NK-92 (cell line): ENCODE results near the gene PPY.
"Not testable (repeated sequence)": the region's sequence is repeated elsewhere in the genome, so short reads cannot be mapped to it uniquely, and the experiment has no call there.

Experiments
- DNase-seq: peaks from one replicate; lab custom pipeline; 2025; ENCODE audit not compliant: unreplicated experiment; lab: John Stamatoyannopoulos, UW

The PPY gene

DNA sequence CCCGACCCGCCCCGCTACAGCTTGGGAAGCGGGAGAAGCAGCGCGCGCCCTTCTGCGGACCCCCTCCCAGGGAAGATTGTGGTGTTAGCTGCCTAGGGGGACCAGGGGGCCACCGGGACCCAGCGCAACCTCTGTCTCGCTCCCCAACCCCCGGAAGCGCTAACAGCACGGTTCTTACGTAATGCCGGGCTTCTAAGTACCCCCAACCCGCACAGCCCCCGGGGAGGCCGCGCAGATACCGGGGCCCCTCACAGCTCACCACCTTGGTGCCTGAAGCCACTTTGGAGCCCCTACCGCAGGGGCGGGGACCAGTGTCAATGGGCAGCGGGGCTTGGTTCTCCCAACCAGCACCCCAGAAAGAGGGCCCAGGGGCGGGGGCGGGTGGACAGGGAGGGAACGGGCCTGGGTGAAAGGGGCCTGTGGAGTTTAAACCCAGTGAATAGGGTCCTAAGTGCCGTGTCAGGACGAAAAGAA is 35.3 kb downstream of the PPY start:
- no peak for DNase-seq

DNA sequence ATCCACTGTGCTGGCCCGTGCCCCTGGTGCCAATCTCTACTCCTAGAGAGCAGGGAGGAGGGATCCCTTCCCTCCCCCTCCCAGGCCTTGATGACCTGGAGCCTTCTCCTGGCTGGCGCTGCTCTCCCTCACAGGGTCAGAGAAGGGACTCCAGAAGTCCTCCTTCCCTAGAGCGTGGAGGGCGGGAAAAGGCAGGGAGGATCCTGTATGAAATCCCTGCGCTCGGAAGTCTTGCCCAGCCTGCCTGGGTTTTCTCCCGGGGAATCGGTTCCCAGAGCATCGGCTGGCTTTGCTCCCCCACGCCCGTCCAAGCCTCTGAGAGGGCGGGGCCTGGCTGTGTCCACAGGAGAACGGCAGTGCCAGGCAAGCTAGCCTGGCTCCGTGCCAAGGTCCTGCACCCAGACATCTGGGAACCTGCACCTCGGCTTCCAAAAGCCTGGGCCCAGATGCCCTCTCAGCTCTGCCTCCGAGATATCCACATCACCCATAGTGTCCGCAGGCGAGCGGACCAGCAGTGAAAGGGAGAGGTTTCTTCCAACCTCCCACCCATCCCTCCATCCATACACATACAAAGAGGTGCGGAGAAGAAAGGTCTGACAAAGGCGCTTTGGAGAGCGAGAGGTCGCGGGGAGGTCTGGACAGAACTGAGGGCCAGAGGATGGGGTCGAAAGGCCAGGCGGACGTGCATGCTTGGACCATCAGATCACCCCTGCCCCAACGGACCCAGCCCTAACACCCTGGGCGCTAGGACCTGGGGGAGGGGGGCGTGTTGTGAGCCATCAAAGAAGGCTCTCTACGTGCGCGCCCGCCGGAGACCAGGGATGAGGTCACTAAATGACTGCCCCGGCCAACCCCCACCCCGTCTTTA is 36.1 kb downstream of the PPY start:
- DNase-seq, result no peak

DNA sequence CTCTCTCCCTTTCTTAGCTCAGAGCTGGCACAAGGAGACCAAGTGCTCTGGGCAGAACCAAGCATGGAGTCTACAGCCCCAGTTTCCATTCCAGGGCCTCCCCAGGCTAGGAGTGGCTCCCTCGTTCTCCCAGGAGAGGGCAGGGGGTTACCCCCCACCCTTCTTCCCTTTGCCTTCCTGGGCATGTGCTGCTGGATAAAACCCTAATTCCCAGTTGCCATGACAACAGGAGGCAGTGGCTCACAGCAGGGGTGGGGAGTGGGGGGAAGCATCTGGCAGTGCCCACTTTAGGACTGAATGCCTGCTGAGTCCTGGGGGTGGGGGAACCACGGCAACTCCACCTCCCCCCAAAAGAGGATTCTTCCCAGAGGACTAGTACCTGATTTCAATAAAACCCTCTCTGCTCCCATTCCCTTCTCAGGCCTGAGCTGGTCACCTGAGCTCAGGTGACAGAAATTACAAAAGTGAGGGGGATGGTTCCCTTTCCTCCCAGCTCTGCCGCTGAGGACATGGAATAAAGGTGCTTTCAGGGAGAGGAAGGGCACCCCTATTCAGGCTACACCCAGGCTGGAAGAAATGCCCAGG is 36.8 kb downstream of the PPY start:
- no peak for DNase-seq

DNA sequence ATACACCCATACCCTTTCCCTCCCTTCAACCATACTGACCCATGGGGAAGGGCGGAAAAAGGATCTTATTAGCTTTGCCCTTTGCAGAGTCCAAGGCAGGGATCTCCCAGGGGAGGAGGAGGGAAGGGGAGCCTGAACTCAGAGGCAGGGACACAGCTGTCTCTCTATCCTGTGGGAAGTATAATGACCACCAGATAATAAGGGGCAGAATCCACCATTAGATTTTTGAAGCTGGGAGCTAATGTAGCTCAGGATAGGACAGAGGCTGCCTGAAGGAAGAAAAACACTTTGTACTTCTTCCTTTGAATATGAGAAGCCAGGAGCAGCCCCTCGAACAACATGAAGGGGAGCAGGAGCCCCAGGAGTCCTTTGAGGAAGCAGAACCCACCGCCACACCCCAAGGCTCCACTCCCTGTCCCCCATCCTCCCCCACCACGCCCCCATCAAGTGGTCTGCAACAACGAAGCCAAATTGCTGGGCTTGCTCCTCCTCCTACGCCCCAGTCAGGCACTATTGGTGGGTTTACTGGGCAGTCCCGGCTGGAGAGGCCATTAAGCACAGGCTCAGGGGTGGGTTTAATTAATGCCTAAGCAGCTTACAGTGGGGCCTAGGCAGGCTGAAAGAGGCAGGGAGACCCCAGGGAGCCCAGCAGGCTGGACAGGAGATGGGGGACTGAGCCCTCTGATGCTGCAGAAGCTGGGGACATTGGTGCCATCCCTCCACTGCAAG is 40.3 kb downstream of the PPY start:
- no peak for DNase-seq

DNA sequence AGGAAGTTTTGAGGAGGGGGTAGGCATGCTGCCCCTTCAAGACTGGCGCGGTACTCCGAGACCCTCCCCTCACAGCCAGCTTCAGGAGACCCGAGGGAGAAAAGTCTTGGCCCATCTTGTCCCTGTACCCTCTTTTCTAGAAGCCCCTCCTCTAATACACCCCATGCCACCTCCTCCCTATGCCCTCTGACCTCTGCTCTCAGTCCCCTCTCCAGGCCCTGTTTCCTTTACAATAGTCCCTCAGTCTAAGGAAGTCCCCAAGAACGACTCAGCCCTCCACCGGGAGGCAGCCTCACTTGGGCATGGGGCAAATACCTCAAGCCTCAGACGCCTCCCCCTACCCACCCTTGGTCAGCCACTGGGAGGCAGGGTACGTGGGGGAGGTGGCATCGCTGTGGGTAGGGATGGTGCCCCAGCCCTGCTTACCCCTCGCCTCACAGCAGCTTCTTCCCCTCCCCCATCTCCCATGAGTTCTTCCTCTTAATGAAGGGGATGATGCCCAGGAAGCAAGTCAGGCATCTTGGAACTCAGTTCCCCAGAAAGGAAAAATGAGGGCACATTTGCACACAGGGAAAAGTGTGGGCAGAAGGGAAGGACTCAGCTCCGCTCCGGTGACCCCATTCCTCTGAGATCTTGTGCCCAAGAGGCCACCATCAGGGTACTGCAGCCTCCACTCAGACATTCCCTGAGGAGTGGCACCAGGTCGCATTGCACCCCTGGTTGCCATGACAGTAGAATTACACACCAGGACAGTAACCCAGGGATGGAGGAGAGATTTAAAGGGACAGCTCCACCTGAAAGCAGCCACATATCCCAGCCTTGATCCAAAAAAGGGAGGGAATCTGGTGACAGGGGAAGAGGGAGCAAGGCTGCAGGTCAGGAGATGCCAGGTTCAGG is 41.2 kb downstream of the PPY start:
- no peak for DNase-seq

DNA sequence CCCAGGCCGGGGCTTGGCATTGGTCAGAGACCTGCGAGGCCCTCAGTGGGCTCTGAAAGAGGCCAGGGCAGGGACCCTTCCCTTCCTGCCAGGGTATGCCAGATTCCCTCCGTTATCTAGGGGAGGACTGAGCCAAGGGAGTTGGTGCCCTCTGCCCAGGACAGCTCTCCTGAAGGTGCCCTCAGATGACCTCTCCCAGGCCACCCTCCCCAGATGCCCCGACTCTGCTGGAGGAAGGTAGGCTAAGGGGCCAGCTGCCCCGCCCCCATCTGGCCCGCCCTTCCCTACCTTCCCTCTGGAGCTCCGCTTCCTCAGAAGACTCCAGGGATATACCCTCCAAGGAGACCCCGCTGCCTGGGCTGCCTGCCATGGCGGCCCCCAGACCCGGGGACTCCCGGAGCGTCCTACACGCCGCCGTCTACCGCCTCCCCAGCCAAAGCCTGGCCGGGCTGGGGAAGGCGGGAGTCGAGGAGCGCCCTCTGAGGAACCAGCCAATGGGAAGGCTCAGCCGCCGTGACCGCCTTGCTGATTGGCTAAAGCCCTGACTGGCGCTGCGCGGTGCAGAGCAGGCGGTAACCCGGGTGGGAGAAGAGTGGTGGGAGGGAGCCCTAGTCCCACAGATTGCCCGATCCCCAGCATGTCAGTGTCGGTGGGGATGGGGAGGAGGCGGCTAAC is 42.0 kb downstream of the PPY start:
- DNase-seq, result peak; percentile 16

DNA sequence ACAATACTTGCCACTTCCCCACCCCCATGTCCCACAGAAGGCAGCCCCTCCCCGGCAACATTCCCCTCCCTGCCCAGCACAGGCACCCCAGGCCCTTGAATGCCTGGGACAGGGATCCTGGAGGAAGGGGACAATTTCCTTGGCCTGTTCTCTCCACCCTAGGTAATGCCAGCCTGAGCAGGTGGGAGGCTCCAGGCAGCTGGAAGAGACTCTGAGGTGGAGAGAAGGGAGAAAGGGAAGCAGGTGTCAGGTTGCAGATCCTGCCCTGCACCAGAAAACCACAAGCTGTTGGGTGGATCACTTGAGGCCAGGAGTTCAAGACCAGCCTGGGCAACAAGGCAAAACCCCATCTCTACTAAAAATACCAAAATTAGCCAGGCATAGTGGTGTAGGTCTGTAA is 43.8 kb downstream of the PPY start:
- no peak for DNase-seq

DNA sequence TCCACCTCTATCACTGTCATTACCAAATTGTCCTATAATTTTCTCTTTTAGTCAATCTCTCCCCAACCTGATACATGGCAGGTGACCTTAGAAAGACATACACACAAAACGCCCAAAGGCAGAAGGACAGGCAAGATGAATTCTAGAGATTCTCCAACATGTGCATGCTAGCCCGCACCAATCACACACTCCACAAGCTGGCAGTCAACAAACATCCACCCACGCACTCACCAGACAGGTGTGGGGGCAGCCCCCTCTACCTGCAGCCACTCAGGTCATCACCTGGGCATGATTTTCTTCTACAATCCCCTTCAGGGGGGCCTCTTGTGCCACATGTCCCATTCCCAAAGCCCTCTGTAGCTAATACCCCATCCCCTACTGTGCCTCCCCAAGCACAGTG is 44.4 kb downstream of the PPY start:
- DNase-seq, result no peak

DNA sequence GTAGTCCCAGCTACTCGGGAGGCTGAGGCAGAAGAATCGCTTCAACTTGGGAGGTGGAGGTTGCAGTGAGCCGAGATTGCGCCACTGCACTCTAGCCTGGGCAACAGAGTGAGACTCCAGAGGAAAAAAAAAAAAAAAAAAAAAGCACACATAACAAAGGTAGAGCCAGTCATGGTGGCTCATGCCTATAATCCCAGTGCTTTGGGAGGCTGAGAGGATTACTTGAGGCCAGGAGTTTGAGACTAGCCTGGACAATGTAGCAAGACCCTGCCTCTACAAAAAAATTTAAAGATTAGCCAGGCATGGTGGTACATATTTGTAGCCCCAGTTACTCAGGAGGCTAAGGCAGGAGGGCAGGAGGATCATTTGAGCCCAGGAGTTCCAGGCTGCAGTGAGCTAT is 47.8 kb downstream of the PPY start:
- DNase-seq, result not testable (repeated sequence)

DNA sequence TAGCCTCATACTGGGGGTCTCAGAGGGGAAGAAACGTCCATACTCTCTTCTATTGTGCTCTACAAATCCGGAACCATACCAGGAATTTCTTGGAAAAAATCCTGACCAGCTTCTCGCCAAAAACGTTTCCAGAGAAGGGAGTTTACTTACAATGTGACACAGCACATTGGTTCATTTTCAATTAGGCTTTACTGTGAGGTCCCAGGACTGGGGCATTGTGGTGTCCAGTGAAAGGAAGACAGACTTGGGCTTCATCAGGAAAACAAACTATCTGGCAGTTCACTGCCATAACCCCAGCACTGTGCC is 49.7 kb downstream of the PPY start:
- DNase-seq, result no peak

DNA sequence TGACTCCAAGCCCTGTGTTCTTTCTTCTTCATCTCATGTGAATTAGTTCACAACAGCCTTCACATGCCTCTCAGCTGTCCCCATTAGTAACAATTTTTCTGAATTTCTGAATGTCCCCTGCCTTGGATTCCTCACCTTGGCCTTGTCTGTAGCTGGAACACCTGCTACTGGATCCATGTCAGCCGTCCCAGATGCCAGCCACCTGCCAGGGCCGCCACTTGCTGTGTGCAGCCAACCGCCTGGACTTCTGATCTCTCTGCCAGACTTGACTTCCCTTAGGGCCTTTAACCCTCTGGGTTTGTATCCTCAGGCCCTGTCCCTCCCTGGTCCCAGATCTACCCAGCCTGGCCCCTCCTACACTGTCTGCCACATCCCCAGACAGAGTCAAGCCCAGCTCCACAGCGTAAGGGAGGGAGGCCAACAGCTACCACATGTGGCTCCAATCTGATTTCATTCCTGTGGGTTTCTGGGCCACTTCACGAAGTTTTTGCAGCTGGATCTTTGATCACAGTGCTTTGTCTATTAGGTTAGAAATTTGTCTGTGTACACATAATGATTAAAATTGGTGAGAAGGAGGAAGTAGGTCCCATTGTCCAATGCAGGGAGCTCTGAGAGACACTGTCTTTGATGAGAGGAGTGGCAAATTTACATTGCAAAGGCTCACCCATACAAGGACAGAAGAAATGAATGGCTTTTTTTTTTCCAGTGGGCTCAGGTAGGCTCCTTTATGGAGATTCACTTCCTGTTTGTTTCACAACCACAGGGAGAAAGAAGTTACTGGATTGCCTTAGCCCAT is 50.2 kb downstream of the PPY start:
- no peak for DNase-seq
